Left renal pelvis (tissue), 4 donors: Measurements from ENCODE around the gene SDHAF2. TPM values are rescaled to one million over a fixed set of nuclear protein-coding genes. Genes with fewer than 3 reads are reported as not detected.
A peak's percentile ranks its signal among the peaks of the same experiment; 100 is the strongest.
"Not testable (repeated sequence)": the region's sequence is repeated elsewhere in the genome, so short reads cannot be mapped to it uniquely, and the experiment has no call there.

Experiments used
- DNase-seq, 4 donors: peaks; one replicate each; pipeline ENCODE4 v3.0.0-alpha.2; 2013; ENCODE audit warnings: low read depth in 4 of 4, low spot score in 3 of 4
- polyA plus RNA-seq, 4 donors: library from polyadenylated mRNA; unstranded; fragments of 120-200 nt; gene quantifications; one replicate each; pipeline ENCODE4 v1.2.1, GENCODE V29; 2013; ENCODE audit not compliant: insufficient read length in 4 of 4

SDHAF2 gene
- polyA plus RNA-seq, 4 donors, result 44.6 to 60.7 (median 45.9) TPM

DNA sequence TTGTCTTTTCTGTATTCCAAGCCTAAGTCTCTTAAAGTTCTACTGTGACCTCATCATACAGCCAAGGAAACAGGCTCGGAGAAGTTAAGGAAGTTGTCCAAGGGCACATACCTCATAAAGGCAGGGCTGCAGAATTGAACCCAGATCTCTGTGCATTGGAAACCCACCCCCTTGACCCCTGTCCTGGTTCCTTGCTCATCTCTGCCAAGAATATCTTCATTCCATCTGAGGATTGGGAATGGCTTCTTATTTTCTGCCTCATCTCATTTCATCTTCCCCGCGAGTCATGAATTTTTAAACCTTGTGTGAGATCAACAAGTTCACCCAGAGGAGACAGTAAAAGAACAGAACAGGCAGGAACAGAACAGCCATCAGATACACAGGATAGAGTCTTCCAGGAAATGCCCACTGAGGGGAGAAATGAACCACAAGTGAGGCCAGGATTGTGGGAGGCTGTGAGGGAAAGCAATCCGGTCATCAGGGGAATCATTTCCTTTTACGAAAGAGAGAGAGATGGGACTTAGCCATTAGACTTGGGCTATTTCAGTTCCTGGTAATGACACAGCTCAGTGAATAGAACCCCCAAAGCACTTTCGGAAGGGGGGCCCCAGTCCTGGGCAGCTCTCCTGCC, 44.2 kb downstream of the SDHAF2 start:
- DNase-seq, result no peak

DNA sequence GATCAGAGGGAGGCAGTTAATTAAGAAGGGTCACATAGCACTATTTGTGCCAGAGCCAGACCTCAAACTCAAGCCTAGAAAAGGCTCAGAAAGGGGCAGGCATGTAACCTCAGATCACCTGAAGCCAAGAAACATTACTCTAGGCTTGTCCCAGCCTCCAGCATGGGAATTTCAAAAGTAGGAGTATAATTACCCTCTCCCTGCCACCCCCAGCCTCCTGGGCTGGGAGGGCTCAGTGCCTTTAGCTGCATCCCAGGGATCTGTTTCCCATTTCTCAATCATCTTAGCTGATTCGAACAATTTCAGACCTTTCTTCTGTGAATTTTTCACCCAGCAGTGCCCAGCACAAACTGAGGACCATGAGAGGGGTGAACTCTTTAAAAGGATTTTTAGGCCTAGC, 45.5 kb downstream of the SDHAF2 start:
- no peak for DNase-seq

DNA sequence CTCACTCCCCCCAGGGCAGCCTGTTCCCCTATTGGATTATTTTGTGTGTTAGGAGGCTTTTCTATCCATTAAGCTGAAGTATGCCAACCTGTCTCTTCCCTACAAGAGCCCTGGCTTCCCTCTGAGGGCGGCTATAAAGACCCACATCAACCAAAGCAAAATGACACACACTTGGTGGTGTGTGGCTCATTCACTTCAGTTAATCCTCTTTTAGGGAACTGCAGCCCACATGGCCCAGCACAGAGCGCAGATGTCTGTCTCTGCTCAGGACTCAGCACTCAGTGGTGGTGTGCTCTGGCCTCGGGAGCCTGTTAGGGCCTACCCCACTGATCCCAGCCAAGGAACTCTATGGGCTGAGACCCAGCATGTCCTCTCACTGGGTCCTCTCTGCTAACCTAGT, 46.4 kb downstream of the SDHAF2 start:
- no peak for DNase-seq

DNA sequence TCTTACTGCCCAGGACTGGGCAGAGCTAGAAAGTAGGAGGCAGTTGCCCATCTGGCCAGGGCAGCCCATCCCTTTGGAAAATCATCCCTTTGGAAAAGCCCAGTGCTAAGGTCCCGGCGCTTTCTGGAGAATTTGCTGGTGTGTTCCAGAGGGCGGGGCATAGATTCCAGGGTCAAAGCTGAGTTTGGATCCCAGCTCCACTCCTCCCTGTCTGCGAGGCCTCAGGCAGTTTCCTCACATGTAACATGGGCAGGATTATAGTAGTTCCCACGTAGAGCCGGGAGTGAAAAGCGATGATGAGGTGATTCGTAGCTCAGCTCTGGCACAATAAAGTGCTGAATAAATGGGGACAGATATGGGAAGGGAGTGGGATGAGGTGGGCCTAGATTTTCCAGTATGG, 47.2 kb downstream of the SDHAF2 start:
- no peak for DNase-seq

DNA sequence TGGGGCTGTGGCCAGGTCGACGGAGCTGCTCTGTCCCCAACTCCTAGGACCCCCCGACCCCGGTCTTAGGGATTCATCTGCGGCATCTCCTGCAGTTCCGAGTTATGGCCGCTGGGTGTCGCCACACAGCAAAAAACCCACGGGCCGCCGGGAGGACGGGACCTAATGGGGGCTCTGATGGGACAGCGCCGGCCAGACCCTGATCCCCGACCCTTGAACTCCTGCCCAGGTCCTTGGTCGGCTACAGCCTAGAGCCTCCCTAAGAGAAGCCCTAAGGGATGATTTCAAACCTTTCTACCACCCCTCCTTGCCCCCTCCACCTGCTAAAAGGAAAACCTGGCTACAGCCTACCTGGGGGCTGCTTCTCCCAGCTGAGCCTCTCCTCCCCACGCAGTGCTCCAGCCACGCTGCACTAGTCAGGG, 47.8 kb downstream of the SDHAF2 start:
- no peak for DNase-seq

DNA sequence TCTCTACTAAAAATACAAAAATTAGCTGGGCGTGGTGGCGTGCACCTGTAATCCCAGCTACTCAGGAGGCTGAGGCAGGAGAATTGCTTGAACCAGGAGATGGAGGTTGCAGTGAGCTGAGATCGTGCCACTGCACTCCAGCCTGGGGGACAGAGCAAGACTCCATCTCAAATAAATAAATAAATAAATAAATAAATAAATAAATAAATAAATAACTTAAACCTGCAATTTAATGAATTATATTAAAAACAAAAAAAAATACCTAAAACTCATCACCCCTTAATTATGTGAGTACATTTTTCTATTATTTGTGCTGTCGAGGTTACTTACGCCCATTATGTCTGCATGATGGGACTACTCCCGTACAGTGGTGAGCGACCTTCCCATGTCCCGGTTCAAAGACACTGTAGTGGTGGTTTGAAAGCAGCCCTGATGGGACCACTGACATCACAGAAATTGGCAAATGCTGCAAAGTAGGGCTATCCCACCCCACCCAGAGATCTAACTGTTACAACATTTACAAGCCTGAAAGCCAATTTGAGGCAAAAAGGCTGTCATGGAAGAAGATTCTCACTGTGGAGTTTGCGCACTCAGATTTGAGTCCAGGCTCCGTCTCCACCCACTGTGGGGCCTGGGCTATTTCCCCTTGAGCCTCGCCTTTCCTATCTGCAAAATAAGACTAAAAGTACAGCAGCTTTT, 49.6 kb downstream of the SDHAF2 start:
- DNase-seq, result not testable (repeated sequence)

DNA sequence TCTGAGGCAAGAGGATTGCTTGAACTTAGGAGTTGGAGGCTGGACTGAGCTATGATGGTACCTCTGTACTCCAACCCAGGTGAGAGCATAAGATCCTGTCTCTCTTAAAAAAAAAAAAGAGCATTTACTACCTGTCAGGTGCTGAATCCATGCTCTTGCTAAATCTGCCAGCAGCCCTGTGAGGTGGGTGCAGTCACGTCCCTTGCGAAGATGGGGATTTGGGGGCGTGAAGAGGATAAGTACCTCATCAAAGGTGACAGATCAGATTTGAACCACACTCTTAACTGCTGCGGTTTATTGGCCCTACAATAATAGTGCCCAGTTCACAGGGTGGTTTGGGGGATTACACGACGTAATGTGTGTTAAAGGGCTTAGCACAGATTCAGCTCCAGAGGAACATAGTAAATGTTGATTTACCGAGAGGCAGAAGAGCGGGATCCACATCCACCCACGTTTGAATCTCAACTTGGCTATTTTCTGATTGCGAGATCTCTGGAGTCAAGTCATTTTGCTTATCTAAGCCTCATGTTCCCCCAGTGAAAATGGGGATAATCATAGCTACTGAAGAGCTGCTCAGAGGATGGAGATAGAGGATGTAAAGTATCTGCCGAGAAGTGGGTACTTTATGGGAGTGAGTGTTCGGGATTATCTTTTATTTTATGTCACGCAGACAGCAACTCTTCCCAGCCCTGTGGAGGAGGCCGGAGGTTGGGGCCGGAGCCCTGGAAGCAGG, 50.5 kb downstream of the SDHAF2 start:
- no peak for DNase-seq

DNA sequence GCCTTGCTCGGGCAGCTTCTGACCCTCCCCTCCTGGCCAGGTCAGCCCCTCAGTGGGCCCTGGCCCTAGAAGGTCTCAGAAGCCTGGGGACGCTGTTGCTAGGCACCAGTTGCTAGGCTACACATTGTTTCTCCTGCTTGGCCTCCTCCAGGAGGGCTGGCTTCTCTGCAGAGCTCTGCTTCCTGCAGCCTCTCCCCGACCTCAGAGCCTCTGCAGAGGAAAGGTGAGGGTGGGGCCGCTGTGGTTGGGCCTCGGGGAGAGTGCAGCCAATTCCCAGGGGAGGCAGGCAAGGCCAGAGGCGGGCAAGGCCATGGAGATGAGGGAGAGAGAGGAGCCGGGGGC, 51.0 kb downstream of the SDHAF2 start:
- DNase-seq, result peak in 1 of 4 donors; percentile 45

DNA sequence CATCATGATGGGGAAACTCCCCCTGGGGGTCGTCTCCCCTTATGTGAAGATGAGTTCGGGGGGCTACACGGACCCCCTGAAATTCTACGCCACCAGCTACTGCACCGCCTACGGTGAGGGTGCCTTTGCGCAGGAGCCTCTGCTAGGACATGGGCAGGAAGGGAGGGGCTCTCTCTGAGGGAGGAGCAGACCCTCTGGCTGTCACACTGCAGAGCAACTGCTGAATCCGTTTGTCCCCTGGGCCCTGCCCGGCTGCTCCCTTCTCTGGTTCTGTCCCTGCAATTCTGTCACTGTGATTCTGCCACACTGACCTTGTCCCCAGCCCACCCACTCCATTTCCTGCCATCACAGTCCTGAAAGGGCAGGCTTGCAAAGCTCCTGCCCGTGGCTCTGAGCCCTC, 51.9 kb downstream of the SDHAF2 start:
- DNase-seq, result no peak

DNA sequence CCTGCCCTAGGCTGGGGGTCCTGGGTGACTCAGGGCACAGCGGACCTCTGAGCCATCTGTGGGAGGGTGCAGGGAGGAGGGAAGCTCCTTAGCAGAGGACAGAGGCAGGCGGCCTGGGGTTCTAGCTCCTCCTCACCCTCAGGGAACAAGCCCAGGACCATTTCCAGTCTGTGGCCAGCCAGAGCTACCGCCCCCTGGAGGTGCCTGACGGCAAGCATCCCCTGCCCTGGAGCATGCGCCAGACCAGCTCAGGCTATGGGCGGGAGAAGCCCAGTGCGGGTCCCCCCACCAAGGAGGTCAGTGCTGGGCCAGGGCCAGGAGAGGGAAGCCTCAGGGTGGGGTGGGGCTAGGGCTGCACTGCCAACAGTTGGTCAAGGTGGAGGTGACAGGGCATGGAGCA, 52.6 kb downstream of the SDHAF2 start:
- DNase-seq, result no peak

DNA sequence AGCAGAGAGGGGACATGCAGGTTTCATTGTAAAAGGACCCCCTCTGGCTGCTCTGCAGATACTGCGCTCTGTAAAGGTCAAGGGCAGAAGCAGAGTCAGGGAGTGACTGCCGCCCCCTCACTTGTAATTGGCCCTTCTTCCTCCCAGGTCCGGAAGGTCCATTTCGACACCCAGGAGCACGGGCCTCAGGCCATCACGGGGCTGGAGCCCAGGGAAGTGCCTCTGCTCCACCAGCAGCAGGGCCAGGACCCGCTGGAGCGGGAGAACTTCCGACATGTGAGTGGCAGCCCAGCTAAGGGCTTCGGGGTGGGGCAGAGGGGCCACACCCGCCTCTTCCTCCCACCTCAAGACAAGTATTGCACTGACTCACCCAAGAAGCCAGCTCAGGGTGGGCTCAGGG, 54.6 kb downstream of the SDHAF2 start:
- no peak for DNase-seq

DNA sequence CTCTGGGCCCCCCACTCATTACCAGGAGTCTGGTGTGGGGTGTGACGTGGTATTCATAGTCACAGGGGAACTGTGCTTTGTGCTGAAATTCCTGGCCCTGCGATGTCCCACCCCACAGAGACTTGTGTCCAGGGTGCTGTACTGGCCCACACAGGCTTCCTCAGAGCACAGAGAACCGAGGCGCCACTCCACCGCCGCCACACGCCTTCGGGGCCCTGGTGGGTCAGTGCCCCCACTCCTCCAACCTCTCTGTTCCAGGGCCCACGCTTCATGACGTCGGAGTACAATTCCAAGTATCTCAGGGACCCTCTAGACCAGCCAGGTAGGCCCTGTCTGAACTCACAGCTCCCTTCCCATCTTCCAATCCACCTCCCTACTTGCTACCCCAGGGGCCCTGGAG, 55.2 kb downstream of the SDHAF2 start:
- no peak for DNase-seq

DNA sequence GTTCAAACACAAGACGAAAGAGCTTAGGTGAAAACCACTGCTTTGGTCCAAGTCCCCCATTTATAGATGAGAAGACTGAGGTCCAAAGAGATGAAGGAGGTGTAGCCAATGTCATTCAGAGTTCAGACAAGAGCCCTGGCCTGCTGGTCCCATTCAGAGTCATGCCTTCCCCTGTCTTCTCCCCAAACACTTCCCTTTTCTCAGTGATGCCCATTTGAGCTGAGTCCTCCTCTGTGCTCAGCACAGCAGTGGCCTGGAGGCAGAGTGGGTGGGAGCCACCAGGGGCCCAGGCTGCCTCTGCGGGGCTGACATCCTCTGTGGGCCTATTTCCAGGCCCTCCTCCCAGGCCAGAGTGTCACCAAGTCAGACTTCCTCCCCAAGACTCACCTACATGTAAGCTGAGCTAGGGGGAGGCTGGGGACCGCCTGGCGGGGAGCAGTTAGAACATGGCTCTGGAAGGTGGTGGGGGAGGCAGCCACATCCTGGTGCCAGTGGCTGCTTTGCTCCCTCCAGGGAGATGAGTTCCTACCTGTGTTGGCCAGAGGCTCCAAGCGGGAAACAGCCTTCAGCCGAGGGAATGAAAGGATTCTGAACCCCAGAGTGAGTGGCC, 56.2 kb downstream of the SDHAF2 start:
- no peak for DNase-seq

DNA sequence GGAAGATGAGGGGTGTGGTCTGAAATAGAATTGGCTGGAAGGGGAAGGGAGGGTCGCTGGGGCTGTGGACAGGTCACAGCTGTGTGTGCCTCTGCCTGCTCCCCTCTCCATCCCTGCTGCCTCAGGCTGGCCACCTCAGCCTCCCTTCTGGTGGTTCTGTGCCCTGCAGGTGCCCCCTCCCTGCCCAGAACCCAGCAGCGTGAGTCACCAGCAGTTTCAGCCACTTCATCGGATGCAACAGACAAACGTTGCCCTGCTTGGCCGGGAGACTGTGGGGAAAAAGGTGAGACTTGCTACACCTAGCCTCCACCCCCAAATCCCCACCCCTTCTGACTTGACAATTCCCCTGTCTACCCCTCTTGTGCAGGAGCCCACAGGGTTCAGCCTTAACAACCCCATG, 56.9 kb downstream of the SDHAF2 start:
- no peak for DNase-seq

DNA sequence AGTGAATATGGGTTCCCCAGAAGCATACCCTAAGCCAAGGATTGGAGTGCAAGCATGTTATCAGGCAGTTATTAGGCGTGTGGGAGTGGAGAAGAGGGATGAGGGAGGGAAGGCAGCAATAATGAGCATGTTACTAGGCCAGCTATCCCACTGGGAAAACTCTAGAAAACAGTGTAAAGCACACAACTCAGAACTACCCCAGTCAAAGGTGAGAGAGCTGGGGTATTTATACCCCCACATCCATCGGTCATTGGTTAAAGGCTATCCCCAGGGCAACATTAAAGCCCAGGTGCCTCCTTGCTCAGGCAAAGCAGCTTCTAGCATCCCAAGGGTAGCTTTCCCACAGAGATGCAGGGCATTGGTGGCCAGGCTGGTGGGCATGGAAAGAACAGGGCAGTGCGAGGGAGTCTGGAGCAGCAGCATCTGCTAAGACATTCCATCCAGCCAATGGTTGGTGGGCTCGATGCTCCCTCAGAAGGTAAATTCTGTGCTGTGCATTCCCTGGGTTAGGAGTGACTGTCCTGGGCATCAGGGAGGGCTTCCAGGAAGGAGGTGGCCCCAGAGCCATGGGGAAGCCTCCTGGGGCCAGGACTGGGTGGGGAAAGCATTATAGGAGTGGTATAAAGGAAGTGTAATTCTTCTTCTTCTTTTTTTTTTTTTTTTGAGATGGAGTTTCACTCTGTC, 57.6 kb downstream of the SDHAF2 start:
- no peak for DNase-seq

DNA sequence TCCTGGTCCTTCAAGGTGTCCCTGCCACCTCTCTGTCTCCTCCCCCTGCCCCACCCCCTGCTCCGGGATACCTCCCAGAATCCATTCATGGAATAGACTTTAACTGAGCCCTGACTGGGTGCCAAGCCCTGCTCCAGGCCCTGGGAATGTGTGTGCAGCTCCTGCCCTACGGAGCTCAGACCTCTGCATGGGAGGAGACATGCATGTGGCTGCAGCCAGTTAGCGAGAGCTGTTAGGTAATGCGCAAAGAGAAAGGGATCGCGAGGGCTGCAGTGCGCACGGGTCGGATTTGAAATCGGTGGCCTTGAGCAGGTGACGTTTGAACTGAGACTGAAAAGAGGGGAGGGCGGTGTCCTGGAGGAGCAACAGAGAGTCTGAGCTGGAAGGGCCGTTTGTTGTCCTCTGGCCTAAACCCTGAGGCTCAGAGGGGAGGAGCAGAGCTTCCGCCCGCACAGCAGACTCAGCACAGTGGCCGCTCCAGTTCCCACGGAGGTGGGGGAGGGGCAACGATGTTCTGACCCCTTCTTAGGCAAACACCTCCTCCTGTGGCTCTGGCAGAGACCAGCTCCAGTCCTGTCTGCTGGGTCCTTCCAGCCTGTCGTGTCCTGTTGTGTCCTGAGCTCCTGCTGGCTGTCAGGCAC, 58.8 kb downstream of the SDHAF2 start:
- no peak for DNase-seq

DNA sequence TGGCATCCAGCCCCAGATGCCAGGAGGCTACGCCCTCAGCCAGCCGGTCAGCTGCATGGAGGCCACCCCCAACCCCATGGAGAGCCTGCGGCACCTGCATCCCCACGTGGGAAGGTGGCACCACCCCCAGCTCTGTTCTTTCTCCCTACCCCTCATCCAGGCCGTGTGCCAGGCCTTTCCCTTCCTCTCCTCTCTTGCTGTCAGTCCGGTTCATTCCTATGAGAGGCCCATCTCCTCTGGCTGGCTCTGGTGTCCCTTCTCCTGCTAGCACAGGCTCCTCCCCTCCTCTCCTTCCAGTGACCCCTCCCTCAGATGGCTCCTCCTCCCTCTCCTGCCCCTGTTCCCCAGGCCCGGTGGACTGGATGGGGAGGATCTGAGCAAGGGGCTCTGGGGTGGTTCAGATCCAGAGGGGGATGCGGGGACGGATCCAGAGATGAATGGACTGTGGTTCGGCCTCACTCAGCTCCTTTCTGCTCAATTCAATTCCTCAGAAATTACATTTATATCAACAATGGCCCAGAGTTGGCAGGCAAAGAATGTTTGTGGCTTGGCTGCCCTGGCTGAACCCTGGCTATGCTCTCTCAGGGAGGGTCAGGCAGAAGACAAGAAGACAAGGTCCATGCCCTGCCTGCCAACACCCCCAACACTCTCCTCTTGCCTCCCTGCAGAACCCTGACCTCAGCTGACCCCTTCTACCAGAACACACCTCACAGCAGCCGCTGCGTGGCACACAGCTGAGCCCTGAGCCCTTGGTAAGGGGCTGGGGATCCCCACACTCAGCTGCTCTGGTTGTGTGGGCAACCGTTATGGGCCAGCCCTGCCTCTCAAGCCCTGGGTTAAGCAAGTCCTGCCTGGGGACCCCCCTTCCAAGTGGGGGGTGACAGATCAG, 60.2 kb downstream of the SDHAF2 start:
- no peak for DNase-seq

DNA sequence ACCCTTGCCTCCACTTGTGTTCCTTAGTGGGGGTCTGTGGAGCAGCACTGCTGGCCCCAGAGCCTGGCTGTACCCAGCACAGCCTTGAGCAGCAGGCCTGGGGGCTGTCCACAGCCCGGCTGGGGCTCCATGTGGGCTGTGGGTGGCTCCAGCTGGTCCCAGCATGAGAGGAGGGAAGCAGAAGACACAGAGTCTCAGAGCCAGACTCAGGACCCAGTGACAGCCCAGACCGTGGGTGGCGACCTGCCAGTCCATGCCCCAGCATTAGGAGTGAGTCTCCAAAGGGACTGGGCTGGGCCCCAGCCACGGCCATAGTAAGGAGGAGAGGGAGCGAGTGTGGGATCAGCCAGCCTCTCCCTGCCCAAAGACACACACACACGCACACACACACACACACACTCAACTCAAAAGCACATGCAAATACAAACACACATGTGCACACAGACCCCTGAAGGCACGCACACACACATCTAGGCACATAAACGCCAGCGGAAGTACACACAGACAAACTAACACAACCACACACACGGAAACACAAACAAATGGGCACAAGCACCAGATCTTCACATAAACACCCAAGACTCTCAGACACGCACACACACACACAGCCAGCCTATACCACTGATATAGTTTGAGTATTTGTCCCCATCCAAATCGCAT, 61.9 kb downstream of the SDHAF2 start:
- DNase-seq, result no peak

DNA sequence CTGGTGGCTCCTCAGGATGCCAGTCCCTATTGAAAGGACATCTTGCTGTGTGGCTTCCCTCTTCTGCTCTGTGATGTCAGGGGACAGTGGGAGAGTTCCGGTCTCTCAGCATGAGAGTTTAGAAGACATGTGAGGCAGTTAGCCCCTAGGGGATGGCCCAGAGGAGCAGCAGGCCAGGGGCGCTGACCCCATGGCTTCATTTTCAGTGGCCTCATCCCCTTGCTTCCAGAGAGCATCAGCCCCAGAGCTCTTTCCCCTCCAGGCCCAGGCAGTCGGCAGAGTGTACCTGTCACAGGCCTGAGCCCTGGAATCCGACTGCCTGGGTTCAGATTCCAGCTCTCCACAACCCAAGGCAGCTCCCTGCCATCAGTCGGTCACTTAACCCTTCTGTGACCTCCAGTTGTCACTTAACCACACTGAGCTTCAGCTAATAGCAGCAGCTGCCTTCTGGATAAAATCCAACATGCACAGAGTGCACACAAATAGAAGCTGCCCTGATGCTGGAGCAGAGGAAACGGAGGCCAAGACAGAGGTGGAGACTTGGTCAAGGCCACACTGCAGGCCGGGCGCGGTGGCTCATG, 64.5 kb downstream of the SDHAF2 start:
- no peak for DNase-seq
